ENCODE data around the gene PGM1.

PGM1 gene

GRCh38 chr1:63635681-63636080 is 42.5 kb downstream of the PGM1 start:
- no peak for DNase-seq

- DNase-seq, result no peak
Measured at GRCh38 chr1:63636192-63637105, 43.2 kb downstream of the PGM1 start.

- no peak for DNase-seq
Measured at GRCh38 chr1:63638471-63638870, 45.3 kb downstream of the PGM1 start.

- DNase-seq, result no peak
Measured at GRCh38 chr1:63638875-63639274, 45.7 kb downstream of the PGM1 start.

GRCh38 chr1:63640633-63641567 is 47.7 kb downstream of the PGM1 start:
- DNase-seq, result no peak

- DNase-seq, result no peak
Measured at GRCh38 chr1:63641615-63642014, 48.4 kb downstream of the PGM1 start.

GRCh38 chr1:63642901-63643300 is 49.7 kb downstream of the PGM1 start:
- DNase-seq, result no peak

- no peak for DNase-seq
Measured at GRCh38 chr1:63643517-63643916, 50.3 kb downstream of the PGM1 start.

GRCh38 chr1:63643926-63644325 is 50.7 kb downstream of the PGM1 start:
- no peak for DNase-seq

GRCh38 chr1:63645317-63645716 is 52.1 kb downstream of the PGM1 start:
- DNase-seq, result no peak

GRCh38 chr1:63648689-63649088 is 55.5 kb downstream of the PGM1 start:
- DNase-seq, result no peak

- DNase-seq, result peak in 5 of 6 experiments; percentile 2 to 71 (median 35)
Measured at GRCh38 chr1:63651161-63651701, 58.0 kb downstream of the PGM1 start.

- no peak for DNase-seq
Measured at GRCh38 chr1:63653976-63654375, 60.8 kb downstream of the PGM1 start.

GRCh38 chr1:63659448-63659847 is 66.2 kb downstream of the PGM1 start:
- no peak for DNase-seq

GRCh38 chr1:63662056-63662836 is 69.0 kb downstream of the PGM1 start:
- no peak for DNase-seq

- no peak for DNase-seq
Measured at GRCh38 chr1:63662841-63663240, 69.6 kb downstream of the PGM1 start.

- DNase-seq, result no peak
Measured at GRCh38 chr1:63663301-63663700, 70.1 kb downstream of the PGM1 start.

GRCh38 chr1:63663873-63664272 is 70.7 kb downstream of the PGM1 start:
- DNase-seq, result no peak

- no peak for DNase-seq
Measured at GRCh38 chr1:63664742-63665141, 71.5 kb downstream of the PGM1 start.

GRCh38 chr1:63665410-63665809 is 72.2 kb downstream of the PGM1 start:
- DNase-seq, result no peak

GRCh38 chr1:63665824-63666223 is 72.6 kb downstream of the PGM1 start:
- DNase-seq, result no peak

- no peak for DNase-seq
Measured at GRCh38 chr1:63668298-63668697, 75.1 kb downstream of the PGM1 start.
